HT-29 (cell line): Measurements from ENCODE around the gene ADA. TPM values are rescaled to one million over a fixed set of nuclear protein-coding genes. Genes with fewer than 3 reads are reported as not detected.

Experiments
- DNase-seq: peaks from one replicate; pipeline ENCODE4 v3.0.0-alpha.2; 2015; ENCODE audit warnings: low spot score
- total RNA-seq: library from RNA; depleted of rRNA; stranded (reverse); fragments of >200 nt; shearing (Covaris generic); gene quantifications from 2 replicates; pipeline ENCODE4 v1.2.3, GENCODE V29; 2014

Gene ADA
- total RNA-seq, 1 experiment from 2014 or later: not detected

DNA sequence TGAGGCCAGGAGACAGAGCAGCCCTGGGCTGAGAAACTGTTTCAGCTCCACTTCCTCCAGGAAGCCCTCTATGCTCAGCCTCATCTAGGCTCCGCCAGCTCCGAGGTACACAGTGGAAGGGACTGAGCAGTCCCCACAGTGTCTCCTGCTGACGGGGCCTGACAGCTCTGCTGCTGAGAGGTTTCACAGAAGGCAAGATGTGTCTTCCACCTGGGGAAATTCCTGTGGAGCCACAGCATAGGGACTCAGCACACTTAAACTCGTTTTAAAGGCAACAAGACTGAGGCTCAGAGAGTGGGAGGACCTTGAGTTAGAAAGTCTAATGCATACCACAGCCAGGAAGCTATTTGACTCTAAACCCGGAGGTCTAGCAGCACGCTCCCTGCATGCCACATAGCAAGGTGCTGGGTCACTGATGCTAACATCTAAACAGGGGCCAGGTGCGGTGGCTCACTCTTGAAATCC lies 6.8 kb downstream of the ADA start:
- no peak for DNase-seq

DNA sequence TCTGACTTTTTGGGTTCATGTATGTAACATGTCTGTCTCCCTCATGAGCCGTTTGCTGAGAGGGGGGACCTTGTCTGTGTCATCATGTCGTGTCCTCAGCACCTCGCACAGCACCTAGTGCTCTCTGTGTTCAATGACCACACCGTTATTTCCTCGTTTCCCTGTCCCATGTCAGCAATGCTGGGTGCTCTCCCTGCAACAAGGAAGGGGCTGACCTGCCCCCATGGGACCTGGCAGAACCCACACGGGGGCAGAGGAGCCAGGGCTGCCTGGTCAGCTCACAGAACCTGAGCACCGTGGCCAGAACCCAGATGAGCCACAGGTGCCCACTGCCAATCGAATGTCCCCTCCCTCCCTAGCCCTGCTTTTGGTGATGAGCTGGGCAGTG lies 7.3 kb downstream of the ADA start:
- DNase-seq: no peak

DNA sequence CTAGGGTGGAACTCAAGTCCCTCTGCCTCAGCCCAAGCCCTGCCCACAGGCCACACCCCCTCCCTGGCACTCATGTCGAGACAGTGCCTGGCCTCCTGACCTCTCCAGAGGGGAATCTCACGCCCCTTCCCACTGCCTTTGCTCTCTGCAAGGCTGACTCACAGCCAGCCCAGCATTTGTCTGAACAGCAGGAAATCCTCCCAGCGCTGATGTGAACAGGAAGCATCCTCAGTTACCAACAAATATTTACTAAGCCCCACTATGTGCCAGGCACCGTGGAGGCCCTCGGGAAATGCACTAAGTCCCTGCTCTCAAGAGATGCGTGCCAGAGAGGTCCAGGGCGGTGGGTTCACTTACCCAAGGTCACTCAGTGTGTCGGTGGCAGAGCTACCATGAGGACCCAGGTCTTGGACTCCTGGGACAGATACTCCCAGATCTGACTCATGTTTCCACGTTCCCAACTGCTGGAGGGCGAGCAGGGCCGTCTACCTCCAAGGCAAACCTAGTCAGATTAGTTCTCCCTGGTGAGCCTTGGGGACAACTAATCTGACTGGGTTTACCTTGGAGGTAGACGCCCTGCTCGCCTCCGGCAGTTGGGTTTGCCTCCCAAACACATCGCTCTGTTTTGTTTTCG lies 7.8 kb downstream of the ADA start:
- DNase-seq: no peak

DNA sequence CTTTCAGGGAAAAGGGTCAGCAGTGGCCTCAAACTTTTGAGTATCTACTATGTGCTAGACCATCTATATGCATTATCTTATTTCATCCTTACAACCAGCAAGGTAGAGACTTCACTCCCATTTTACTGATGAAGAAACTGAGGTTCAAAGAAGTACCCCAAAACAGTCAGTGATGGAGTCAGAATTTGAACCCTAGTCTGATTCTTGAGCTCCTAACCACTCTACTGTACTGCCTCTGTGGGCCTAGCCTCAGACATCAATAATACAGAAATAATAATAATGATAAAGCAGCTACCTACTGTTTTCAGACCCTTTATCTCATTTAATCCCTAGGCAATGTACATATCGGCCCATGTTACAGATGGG lies 8.4 kb downstream of the ADA start:
- DNase-seq: no peak

DNA sequence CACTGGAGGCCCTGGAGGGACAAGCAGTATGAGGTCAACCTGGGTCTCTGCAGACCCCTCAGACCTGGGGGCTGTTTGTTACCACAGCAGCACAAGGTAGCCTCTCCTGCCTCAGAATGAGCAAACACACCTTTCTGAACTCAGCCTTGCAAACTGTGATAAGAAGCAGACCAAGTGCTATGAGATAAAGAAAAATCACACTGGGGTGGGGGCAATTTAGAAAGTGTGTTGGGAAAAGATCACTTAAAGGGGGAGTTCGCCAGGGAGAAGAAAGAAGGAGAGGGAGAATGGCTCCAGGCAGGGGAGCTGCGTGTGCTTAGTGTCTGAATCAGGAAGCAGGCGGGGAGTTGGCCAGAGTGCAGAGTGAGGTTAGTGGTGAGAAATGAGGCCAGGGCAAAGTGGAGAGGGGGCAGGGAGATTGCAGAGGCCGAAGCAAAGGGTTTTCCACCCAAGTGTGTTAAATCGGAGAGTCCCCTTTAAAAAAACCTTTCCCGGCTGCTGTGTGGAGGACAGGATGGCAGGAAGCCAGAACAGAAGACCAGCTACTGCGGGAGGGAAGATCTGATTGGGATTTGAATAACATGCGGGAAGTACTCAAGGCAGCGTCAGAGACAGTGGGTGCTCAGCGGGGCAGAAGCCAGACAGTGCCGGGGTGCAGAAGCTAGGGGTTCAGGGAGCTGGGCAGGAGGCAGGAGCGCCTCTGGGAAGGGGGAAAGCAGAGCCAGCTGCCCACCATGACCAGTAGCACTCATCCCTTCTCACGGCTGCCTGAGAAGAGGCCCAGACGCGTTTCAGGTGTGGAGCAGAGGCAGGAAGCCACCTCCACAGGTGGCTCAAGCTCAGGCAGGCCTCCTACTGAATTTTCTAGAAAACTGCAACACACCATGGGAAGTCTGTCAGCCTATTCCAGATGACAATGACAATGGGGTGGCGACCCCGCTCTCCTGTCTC lies 9.0 kb downstream of the ADA start:
- DNase-seq: peak; percentile 83

DNA sequence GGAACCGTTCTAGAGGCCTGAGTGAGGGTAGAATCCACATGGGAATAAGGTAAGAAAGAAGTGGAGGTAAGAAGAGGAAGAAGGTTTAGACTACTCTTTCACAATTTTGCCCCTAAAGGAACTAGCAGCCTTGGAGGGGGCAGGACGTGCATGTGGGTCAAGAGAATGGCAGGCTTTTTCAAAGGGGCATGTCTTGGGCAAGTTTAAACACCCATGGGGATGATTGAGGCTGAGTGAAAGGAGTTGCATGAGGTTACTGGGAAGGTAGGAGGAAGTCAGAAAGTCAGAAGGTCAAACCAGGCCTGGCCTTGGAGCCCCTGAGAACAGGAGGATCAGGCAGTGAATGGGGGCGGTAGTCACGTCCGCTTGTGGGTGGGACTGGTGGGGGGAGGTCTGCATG lies 10.2 kb downstream of the ADA start:
- no peak for DNase-seq

DNA sequence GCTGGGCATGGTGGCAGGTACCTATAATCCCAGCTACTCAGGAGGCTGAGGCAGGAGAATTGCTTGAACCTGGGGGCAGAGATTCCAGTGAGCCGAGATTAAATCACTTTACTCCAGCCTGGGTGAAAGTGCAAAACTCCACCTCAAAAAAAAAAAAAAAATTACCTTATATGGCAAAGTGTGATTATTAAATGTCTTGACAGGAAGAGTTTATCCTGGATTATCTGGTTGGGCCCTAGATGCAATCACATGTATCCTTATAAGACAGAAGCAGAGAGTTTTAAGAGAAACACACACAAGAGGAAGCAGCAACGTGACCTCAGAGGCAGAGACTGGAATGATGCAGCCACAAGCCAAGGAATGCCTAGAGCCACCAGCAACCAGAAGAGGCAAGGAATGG lies 11.0 kb downstream of the ADA start:
- no peak for DNase-seq

DNA sequence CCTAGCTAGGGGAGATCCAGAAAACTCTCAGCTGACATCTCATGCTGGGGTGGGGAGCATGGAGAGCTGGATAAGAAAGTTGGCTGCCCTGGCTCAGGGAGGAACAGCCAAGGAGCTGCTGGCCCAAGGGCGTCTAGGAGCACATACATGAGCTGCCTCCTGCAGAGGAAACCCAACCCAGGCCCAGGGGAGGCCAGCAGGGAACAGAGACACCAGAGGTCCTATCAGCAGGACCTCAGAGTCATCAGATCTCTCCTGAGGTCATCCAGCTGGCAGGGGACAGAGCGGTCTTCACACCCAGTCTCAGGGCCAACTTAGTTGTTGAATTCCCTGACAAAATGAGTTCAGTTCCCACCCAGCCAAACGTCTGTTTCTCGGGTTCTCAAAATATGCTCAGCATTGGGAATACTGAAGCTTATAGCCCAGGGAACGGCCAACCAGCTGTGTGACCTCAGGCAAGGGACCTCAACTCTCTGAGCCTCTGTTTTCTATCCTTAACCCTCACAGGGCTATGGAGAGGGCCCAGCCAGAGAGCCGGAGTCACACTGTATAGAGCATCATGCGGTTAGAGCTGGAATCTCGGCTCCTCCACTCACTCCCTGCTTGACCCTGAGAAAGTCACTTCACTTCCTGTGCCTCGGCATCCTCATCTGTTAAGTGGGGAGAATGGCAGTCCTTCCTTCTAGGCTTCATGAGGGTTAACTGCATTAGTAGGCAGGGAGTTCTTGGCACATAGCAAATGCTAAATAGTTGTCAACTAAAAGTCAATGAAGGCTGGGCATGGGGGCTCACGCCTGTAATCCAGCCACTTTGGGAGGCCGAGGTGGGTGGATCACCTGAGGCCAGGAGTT lies 13.8 kb downstream of the ADA start:
- DNase-seq: no peak

DNA sequence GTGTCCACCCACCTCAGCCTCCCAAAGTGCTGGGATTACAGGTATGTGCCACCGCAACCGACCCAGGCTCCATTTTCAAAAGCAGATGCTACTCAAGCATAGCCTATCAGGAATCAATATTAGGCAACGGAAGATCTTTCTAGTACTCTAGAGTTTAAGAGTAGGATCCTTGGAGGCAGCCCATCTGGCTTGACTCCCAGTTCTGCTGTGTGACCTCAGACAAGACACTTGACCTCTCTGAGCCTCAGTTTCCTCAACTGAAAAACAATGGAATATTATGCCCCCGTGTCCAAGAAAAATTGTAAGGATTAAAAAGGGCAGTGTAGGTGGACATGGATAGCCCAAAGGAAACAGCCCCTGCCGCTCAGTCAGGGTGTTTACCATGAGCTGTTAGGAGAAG lies 14.5 kb downstream of the ADA start:
- DNase-seq: no peak

DNA sequence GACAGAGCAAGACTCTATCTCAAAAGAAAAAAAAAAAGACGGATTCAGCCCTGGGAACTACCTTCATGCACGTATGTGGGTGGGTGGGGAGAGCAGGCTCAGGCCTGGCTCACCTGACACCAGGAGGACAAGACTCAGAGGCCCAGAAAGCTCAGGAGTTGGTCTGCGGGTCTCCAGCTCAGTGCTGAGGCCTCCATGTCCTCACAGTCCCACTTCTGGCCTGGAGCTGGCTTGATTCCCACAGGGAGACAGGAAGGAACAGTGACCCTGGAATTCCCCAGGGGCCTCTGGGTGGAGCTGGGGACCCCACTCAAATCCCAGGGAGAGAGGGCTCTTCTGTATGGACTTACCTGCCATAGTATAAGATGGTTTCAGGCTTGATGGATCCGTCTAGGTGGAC lies 15.6 kb downstream of the ADA start:
- DNase-seq: no peak

DNA sequence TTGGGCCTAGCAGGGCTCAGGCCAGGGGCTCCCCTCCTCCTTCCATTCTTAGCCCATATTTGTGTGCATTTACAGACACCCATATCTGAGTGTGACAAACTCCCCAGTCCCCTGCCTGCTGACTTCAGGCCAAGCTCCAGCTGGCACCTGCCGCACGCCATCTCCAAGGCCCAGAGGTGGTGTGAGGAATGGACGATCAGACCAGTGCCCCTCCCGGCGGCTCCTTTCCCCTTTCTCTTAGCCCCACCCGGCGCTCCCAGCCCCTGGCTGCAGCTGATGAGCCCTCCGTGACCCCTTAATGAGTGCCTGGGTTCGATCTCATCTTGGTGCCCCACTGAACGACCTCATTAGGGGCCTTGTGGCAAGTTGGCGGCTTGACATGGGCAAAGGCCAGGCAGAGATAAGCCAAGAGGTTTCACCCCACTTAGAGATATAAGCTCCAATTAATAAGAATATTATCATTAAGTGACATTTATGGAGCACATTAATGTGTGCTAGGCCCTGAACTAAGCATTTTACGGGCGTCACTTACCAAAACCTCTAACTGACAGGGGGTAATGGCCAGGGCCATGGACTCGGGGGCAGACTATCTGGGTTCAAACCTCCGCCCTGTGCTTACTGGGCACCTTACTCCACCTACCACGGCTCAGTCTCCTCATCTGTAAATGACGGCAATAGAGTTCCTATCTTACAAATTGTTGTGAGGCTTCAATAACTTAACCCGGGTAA lies 17.5 kb downstream of the ADA start:
- no peak for DNase-seq

DNA sequence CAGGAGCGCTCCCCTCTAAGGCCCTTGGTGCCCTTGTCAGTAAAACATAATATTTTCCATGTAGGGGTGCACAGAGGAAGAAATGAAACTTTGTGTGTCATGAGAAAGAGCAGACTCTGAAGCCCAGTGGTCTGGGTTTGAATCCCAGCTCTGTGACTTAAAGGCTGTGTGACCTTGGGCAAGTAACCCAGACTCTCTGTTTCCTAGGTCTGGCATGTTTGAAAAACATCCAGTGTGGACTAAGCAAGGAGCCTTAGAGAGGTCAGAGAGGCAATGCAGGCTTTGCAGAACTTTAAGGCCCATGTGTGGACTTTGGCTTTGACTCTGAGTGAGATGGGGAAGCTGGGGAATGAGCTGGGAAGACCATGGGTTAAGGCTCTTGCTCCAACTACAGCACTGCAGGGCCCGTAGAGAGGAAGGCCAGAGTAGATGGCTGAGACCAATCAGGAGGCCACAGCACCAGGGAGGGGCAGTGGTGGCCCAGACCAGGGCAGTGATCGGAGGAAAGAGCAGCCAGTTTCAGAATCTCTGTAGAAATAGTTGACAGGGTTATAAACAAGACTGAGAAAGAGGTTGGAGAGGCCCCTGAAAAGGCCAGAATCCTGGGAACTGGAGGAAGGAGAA lies 18.2 kb downstream of the ADA start:
- no peak for DNase-seq

DNA sequence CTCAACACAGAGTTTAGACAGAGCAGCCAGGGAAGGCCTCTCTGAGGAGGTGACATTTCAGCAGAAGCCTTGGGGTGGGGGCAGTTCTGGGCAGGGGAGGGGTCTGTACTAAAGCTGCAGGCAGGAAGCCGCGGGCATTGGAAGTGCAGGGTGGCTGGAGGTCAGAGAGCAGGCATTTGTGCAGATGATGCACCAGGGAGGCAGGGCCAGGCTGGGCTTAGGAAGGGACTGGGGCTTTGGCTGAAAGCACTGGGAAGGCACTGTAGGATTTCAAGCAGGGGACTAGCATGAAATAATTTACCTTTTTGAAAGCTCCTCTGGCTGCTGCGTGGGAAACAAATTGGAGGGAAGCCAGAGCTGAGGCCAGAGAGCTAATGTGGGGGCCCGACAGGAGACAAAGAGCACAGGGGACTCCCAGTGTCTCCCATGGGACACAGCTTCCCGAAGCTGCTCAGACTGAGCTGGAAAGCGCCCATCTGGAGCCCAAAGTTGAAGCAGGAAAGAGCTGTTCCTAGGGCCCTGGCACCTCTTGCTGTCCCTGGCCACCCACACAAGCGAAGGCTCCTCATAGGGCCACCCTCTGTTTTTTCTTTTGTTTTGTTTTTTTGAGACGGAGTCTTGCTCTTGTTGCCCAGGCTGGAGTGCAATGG lies 19.3 kb downstream of the ADA start:
- DNase-seq: no peak

DNA sequence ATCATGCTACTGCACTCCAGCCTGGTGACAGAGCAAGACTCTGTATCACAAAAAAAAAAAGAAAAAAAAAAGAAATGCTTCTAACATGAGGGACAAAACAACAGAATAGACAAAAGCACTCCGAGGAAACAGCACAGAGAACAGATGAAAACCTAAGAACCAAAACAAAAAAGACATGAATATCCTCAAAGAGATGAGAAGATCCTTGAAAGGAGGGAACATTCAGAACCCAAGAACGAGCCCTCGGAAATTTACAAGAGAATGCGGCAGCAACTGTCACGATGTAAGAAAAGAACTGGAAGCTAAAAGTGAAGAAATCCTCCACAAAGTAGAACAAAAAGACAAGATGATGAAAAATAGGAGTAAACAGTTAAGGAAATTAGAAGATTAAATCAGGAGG lies 21.2 kb downstream of the ADA start:
- DNase-seq: no peak

DNA sequence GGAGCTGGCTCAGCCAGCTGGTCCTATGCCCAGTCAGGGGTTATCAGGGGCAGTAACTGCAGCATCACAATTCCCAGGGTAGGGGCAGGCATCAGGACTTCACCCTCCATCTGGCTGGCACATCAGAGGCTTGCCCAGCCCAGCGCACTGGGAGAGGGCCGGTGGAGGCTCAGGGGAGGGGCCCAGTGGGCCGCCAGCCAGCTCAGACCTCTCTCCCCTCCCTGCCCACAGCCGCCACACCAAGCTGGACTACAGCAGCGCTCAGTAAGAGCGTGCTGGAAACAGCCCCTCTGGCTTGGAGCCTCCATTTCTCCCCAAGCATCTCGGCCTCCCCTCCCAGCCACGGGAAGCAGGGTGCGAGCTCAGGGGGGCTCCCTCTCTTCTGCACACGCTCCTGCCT lies 22.0 kb downstream of the ADA start:
- no peak for DNase-seq

DNA sequence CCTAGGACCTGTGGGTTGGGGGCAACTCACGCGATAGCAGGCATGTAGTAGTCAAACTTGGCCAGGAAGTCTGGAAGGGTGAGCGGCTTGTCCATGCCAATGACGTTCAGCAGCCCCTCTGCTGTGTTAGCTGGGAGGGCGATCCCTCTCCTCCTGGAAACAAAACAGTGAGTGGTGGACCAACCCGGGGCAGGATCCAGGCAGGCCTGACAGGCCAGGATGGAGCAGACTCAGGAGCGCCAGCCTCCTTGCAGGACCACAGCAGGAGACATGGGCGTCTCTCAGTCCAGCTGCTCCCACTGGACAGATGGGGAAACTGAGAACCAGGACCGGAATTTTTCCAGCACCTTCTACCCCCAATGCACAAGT lies 22.5 kb downstream of the ADA start:
- DNase-seq: no peak

DNA sequence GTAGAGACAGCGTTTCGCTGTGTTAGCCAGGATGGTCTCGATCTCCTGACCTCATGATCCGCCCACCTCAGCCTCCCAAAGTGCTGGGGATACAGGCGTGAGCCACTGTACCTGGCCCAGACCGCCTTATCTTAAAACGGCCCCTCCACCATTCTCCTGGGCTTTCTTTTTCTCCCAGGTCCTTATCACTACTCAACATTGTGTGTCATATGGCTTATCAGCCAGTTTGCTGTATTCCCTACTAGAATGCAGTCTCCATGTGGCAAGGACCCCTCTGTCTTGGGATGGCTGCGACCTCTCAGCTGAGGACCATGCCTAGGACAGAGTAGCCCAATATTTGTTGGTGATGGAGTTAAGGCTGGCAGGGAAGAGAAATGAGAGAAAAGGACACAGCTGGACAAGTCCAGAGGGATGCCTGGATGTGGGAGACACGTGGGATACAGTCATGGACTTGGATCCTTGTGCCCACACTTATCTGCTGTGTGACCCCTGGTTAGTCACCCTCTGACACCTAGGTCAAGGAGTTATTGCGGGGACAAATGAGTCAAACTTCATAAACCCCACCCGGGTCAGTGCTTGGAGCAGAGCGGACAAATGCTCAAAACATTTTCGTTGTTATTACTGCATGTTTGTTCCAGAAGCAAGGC lies 24.0 kb downstream of the ADA start:
- DNase-seq: no peak

DNA sequence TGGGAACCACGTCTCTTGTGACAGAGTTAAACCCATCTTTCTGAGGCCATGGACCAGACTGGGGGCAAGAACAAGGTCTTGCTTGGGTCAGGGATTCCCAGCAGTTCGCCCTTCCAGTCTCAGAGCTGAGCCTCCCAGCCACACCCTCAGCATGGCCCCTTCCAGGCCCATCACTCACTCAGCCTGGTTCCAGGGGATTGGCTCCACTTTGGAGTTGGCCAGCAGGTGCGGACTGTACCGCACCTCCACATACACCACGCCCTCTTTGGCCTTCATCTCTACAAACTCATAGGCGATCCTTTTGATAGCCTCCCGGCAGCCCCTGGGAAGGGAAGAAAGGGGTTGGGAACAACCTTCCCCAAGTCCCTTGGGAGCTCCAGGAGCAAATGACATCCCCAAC lies 25.2 kb downstream of the ADA start:
- DNase-seq: no peak

DNA sequence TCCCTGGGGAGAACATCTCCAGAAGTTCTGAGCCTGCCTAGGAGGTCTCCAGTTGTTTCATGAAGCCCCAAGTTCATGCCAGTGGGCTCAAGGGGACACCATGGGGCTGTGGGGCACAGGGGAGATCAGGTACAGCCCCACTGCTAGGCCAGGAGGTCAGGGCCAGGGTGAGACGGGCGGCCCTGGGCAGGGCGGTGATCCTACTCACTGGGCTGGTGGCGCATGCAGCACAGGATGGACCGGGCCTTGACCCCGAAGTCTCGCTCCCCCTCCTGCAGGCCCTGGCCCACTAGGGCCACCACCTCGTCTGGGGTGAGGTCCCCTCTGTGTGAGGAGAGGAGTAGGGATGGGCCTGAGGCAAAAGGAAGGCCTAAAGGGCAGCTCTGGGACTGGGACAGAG lies 26.1 kb downstream of the ADA start:
- DNase-seq: no peak

DNA sequence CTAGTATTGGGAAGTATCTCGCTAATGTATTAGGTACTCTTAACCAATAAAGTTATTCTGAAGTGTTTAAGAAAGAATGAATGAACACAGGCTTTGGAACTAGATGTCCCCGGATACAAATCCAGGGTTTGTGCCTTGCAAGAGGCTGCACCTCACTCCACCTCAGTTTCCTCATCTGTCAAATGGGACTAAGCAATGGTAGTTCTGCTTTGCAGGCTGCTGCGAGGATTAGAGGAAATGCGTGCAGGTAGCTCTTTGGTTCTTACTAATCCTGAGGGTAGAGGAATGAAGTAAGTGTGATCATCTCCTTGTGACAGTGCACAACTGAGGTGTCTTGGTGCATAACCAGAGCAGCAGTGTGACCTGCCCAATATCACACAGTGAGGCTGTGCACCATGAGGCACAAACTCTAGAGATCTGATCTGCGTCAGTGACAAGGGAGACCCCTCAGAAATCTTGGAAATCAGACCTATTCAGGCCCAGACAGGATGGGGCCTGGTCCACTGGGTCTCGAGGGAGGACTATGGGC lies 26.7 kb downstream of the ADA start:
- DNase-seq: no peak
